ENCODE measurements around the gene SRC. TPM values are rescaled to one million over a fixed set of nuclear protein-coding genes. Genes with fewer than 3 reads are reported as not detected.

Gene SRC
- polyA plus RNA-seq, 3 donors: 13.5 to 25.7 (median 13.6) TPM

DNA sequence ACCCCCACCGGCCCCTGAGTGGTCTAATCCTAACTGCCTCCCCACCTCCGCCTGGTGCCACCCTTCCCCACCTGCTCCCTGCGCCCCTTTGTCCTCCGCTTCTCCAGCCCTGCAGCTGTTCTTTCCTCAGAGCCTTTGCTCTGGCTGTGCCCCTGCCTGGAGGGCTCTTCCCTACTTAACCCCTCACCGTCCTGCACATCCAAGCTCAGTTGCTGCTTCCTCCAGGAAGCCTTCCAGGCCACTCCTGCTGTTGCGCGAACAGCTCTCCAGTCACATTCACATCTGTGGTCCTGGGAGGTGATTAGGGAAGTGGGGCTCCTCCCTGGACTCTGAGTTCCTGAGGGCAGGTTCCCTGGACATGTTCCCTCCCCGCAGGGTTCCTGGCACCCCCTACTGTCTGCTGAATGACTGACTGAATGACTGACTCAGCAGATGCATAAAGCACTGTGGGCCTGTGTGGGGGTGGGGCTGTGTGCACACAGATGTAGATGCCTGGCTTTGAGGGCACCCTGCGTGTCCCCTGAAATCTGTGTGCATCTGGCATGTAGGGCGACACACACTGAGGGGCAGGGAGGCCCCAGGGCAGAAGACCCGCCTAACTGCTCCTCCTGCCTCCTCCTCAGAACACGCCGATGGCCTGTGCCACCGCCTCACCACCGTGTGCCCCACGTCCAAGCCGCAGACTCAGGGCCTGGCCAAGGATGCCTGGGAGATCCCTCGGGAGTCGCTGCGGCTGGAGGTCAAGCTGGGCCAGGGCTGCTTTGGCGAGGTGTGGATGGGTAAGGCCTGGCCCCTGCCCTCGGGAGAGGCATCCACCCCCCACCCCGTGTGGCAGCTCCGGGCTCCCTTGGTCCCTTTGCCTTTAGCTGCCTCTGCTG, 51.4 kb downstream of the SRC start:
- WGBS, 3 donors: 86 to 90% (median 87%) methylated on average over 24 of the region's 24 CpGs
- no peak overlapping the region for H3K27ac ChIP-seq (ENCODE audit: low read depth, low read length)

DNA sequence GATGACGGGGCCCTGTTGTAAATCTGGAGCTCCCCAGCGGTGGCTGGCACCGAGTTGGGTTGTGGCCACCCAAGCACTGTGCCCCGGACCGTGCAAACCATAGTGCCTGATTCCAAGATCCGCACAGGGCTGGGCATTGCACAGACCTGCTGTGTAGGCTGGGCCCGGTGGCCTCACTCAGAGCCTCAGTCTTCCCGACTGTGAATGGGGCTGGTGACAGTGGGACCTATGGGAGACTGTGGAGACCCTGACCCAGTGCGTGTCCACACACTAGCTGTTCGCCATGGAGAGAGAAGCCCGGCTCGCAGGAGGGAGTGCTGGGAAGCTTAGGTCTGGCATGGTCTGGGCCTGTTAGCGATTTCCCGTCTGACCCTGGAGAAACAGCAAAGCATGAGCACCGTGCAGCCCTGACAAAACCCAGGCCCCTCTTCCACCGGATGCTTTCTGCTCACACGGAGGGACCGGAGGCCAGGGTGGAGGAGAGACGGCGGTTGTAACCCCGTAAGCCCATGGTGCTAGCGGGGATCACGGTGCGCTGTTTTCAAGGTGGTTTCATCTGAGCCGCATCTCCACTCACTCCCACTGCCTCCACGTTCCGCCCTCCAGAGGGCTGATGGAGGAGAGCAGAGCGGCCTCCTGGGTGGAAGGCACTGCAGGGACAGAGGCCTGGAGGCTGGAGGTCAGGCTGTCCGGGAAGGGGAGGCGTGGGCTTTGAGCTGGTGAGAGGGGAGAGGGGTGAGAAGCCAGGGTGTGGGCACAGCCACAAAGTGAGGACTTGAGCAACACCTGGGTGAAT, 52.2 kb downstream of the SRC start:
- 87 to 91% (median 90%) methylated on average over 30 of the region's 30 CpGs for WGBS, 3 donors
- no peak overlapping the region for H3K27ac ChIP-seq (ENCODE audit: low read depth, low read length)

DNA sequence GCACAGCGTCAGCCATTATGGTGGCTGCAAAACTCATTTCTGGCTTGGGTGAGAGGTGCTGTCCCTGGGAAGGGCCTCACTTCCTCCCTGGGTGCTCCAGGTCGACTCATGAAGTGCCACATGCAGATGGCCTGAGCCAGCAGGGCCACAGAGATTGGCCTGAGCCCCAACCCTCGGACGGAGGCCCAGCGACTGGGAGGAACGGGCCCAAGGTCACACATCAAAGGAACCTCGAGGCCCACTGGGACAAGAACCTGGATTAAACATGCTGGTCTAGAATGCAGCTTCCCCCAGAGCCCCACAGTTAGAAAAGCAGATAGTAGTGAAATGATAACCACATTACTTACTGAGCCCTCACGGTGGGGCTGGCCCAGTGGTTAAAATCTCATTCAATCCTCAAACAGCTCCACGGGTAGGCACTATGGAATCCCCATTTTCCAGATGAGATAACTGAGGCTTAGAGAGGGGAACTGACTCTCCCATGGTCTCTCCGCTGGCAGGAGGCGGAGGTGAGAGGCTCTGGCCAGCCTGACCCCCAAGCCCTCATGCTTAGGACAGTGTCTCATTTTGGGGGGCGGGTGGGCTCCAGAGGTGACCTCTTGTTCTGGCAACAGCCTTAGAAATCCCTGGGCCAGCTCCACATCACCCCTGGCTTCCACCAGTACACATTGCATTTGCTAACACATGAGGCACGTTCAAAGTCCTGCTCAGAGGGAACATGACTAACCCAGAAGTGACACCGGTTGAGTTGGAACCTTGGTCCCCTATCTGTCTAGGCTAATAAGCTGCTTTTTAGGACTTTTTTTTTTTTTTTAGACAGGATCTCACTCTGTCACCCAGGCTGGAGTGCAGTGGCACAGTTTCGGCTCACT, 53.0 kb downstream of the SRC start:
- WGBS, 3 donors: 67 to 81% (median 77%) methylated on average over 15 of the region's 15 CpGs
- H3K27ac ChIP-seq (ENCODE audit: low read depth, low read length): no peak overlapping the region

DNA sequence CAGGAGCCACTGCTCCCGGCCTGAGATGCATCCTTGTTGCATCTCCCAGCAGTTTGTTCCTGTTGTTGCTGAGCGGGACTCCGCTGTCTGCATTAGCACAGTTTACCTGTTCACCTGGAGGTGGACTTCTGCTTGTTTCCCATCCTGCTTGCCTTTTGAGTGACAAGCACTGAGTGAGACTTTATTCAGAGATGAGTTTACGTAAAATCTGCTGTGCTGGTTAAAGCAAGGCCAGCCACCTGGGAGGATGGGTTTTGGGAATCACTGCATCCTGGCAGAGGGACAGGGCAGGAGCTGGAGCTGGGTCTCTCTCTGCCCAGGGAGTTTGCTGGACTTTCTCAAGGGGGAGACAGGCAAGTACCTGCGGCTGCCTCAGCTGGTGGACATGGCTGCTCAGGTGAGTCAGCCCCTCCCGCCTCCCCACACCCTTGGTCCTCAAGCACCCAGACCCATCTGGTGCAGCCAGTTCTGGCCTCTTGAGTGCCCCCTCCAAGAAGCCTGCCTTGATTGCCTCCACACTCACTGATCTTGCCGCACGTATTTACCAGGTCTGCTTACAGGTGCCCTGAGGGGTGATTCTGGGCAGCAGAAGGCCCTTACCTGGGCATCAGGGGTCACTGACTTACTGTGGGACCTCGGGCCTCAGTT, 55.5 kb downstream of the SRC start:
- 85 to 95% (median 93%) methylated on average over 9 of the region's 9 CpGs for WGBS, 3 donors
- H3K27ac ChIP-seq (ENCODE audit: low read depth, low read length): no peak overlapping the region

DNA sequence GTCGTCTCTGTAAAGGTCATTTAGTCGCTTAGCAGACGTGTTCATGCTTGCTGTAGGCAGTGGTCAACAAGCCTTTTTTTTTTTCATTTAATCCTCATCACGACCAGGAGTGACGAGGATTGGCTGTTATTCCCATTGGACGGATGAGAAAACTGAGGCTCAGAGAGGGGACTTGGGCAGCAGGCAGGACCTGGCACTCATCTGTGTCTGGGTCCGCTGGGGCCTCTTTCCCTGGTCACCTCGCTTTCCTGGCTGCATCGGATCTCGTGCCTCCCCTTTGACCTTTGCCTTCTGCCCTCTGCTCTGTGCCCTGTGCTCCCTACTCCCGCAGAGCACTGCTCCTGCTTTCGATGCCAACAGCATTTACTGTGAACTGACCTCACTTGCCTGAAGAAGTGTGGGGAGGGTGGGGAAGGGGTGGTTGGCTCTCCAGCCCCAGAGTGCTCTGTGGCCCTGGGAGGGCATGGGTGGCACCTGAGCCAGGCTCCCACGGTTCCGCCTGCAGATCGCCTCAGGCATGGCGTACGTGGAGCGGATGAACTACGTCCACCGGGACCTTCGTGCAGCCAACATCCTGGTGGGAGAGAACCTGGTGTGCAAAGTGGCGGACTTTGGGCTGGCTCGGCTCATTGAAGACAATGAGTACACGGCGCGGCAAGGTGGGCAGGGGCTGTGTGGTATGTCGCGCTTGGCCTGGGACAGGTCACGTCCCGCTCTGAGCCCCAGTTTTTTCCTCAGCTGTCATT, 56.2 kb downstream of the SRC start:
- WGBS, 3 donors: 83 to 85% (median 85%) methylated on average over 29 to 30 of the region's 30 CpGs
- H3K27ac ChIP-seq (ENCODE audit: low read depth, low read length): no peak overlapping the region

DNA sequence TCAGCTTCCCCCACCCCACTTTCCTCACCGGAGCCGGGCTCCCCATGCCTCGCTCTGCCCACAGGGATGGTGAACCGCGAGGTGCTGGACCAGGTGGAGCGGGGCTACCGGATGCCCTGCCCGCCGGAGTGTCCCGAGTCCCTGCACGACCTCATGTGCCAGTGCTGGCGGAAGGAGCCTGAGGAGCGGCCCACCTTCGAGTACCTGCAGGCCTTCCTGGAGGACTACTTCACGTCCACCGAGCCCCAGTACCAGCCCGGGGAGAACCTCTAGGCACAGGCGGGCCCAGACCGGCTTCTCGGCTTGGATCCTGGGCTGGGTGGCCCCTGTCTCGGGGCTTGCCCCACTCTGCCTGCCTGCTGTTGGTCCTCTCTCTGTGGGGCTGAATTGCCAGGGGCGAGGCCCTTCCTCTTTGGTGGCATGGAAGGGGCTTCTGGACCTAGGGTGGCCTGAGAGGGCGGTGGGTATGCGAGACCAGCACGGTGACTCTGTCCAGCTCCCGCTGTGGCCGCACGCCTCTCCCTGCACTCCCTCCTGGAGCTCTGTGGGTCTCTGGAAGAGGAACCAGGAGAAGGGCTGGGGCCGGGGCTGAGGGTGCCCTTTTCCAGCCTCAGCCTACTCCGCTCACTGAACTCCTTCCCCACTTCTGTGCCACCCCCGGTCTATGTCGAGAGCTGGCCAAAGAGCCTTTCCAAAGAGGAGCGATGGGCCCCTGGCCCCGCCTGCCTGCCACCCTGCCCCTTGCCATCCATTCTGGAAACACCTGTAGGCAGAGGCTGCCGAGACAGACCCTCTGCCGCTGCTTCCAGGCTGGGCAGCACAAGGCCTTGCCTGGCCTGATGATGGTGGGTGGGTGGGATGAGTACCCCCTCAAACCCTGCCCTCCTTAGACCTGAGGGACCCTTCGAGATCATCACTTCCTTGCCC, 57.4 kb downstream of the SRC start:
- H3K27ac ChIP-seq (ENCODE audit: low read depth, low read length): no peak overlapping the region
- WGBS, 3 donors: 92 to 93% (median 92%) methylated on average over 29 to 37 of the region's 37 CpGs

DNA sequence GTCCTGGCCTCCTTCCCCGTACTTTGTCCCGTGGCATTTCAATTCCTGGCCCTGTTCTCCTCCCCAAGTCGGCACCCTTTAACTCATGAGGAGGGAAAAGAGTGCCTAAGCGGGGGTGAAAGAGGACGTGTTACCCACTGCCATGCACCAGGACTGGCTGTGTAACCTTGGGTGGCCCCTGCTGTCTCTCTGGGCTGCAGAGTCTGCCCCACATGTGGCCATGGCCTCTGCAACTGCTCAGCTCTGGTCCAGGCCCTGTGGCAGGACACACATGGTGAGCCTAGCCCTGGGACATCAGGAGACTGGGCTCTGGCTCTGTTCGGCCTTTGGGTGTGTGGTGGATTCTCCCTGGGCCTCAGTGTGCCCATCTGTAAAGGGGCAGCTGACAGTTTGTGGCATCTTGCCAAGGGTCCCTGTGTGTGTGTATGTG, 58.5 kb downstream of the SRC start:
- H3K27ac ChIP-seq (ENCODE audit: low read depth, low read length): no peak overlapping the region
- WGBS, 3 donors: 73 to 86% (median 79%) methylated on average over 6 of the region's 6 CpGs

DNA sequence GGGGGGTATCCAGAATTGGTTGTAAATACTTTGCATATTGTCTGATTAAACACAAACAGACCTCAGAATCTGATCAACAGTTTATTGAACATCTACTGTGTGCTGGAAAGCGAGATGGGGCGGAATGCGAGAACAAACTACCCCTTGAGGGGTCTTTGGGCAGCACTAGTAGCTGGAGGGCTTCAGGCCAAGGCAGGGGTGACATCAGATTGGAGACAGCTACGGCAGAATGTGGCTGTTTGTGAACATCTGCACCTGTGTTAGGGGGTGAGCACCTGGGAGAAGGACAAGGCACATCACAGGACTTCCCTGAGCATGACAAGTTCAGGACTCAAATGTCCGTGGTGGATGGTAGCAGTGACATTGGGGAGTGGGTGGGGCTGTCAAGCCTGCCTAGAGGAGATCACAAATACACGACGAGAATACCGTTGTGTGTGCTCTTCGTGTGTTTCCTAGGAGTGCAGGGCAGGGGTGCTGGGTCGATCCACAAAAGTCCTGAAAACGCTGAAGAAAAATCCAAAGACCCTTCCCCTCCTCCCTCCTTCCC, 59.5 kb downstream of the SRC start:
- H3K27ac ChIP-seq (ENCODE audit: low read depth, low read length): no peak overlapping the region
- 59 to 82% (median 81%) methylated on average over 11 of the region's 11 CpGs for WGBS, 3 donors

DNA sequence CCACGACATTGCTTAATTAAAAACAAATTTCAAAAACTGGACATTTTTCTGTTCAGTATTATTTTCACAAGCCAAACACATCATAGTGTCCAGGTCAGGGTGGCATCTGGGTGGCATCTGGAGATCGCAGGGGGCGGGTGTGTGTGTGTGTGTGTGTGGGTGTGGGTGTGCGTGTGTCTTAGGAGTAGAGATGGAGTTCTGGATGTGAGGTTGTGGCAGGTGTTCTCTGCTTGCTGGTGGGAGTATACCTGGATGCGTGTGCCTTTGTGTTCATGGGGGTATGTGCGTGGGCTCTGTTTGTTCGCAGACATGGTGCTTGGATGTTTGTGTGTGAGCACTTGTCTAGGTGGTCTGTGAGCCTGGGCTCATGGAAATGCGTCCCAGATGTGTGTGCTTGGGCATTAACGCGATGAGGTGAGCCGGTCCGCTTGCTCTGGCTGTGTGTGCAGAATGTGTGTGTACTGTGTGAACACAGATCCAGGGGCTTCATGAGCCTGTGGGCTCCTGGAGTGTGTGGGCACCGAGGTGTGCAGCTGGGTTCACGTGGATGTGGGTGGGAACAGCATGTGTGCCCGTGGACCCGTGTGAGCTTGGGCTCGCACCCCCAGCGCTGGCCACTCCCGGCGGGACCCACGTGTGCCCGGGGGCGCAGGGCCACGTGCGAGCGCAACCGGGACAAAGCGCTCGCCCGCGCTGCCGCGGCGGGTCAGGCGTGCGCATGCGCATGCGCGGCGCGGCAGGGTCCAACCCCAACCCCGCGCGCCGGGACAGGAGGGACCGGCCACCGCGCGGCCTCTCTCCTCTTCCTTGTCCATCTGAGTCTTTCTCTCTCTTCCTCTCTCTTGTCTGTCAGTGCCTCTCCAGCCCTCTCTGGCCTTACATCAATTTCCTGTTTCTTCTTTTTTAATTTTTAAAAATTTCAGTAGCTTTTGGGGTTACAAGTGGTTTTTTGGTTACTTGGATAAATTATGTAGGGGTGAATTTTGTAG, 60.4 kb downstream of the SRC start:
- no peak overlapping the region for H3K27ac ChIP-seq (ENCODE audit: low read depth, low read length)
- 12 to 17% (median 13%) methylated on average over 40 to 49 of the region's 49 CpGs for WGBS, 3 donors

DNA sequence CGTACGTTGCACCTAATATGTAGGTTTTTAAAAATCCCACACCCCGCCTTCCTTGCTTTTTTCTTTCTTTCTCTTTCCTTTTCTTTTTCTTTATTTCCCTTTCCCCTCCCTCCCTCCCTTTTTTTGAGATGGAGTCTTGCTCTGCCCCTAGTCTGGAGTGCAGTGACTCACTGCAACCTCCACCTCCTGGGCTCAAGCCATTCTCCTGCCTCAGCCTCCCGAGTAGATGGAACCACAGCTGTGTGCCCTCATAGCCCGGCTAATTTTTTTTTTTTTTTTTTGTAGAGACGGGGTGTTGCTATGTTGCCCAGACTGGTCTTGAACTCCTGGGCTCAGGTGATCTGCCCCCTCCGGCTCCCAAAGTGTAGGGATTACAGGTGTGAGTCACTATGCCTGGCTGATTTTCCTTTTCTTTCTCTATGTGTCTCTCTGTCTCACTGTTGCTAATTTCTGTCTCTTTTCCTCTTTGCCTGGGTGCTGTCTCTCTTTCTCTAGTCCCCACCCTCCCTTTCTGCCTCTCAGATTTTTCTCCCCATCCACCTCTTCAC, 61.2 kb downstream of the SRC start:
- H3K27ac ChIP-seq (ENCODE audit: low read depth, low read length): no peak overlapping the region
- 45 to 49% (median 45%) methylated on average over 7 of the region's 7 CpGs for WGBS, 3 donors

DNA sequence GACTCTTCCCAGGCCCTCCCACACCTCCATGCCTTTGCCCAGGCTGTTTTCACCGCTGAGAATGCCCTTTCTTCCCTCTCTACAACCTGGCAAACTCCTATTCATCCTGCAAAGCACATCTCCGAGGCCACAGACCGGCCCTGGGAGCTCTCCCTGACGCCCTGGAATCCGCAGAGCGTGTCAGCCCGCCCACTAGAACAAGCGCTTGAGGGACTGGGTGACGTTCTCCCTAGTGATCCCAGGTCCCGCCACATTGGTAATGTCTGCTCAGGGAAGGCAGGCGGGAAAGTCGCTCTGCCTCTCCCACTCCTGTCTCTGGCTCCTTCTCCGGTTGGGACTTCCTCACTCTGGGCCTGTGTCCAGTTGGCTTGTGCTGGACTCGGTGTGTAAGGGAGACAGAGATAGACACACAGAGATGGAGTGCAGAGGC, 61.6 kb downstream of the SRC start:
- 53 to 59% (median 57%) methylated on average over 14 of the region's 14 CpGs for whole genome bisulfite sequencing, 3 donors
- no peak overlapping the region for H3K27ac ChIP-seq (ENCODE audit: low read depth, low read length)

DNA sequence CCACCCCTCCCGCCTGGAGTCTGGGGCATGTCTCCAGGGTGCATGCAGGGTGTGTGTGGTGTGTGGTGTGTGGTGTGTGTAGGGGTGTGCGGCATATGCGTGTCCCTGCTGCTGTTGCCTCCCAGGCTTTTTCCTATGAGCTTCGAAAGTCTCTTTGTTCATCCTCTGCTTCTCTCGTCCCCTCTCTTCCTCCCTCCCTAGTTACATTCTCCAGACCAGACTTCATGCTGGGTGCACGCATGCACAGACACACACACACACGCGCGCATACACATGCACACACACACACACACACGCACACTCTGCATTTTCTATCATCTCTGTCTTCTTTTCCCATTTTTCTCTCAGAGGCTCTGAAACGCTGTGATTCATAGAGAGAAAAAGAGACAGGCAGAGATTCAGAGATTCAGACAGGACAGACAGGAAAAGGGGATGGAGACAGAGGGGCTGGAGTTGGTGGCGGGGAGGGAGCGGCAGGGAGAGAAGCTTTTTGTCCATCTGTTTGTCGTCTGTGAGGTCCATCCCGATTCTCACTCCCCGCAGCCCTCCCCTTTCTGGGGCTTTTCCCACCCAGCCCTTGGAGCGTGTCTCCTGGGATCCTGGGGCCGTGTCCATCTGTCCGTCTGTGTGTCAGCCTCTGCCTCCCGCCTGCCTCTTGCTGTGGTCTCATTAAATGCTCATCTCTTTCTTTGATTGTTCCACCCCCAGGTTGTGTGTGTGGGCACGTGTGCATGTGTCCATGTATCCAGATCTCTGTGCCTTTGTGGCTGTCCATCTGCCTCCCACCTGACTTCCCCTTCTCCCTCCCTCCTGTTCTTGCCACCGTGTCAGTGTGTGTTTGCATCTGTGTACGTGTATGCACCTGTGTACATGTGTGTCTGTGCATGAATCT, 62.6 kb downstream of the SRC start:
- H3K27ac ChIP-seq (ENCODE audit: low read depth, low read length): no peak overlapping the region
- WGBS, 3 donors: 32 to 50% (median 45%) methylated on average over 23 of the region's 23 CpGs

DNA sequence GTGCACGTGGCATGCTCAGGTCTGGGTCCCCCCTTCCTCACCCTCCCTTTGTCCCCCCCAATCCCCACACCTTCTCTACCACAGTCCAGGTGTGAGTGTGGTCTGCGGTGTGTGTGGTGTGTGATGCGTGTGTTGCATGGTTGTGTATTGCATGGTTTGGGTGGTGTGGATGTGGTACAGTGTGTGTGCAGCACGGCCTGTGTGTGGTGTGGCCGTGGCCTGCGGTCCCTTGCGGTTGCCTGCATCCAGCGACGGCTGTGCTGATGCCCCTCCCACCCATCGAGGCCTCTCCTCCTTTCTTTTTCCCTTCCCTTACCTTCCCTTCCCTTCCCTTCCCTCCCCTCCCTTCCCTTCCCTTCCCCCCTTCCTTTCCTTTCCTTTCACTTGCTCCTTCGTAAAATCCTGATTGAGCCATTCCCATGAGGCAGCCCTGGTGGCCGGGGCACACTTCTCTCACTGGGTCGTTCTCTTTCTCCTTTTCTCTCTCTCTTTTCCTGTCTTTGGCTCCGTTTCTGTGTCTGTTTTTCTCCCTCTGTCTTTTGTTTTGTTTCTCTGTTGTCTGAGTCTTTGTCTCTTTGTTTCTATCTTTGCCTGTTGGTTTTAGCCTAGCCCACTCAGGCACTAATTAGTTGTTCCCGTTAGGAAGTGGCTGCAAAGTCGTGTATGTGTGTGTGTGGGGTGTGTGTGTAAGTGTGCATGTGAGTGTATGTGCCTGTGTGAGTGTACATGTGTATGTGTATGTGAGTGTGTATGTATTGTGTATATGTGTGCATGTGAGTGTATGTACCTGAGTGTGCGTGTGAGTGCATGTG, 65.7 kb downstream of the SRC start:
- WGBS, 3 donors: 23 to 37% (median 23%) methylated on average over 13 to 17 of the region's 17 CpGs

More for the DNA sequence above, 65.7 kb downstream of the SRC start:
- no peak overlapping the region for H3K27ac ChIP-seq (ENCODE audit: low read depth, low read length)

All from adipose tissue (tissue), 3 donors.